SK-N-MC (cell line): Measurements from ENCODE around the gene NABP1.

Source experiments
- EZH2 ChIP-seq: fragments of 200-600 bp; sonication (generic); IDR thresholded peaks from one replicate; pipeline ENCODE4 v1.6.1; 2017; ENCODE audit warnings: antibody characterized with exemption
- FOXP2 ChIP-seq: optimal IDR thresholded peaks from 2 replicates; pipeline ENCODE3; 2011; ENCODE audit warnings: mild to moderate bottlenecking, moderate library complexity; ENCODE audit not compliant: insufficient read depth; ENCODE audit errors: extremely low read length, control extremely low read depth
- POLR2AphosphoS5 ChIP-seq: IDR thresholded peaks from 2 replicates; pipeline ENCODE4 v1.6.1; 2012; ENCODE audit warnings: mild to moderate bottlenecking, low read depth, low read length, borderline replicate concordance

GRCh38 chr2:191666732-191667131 lies 11.2 kb upstream of the NABP1 start:
- TF ChIP-seq POLR2AphosphoS5 (no peak), FOXP2 (no peak), EZH2 (no peak)
